ENCODE data around the gene KCNE2.
"Not testable (repeated sequence)": the region's sequence is repeated elsewhere in the genome, so short reads cannot be mapped to it uniquely, and the experiment has no call there.

The KCNE2 gene

GRCh38 chr21:34353182-34353581 is 10.6 kb upstream of the KCNE2 start:
- DNase-seq: no peak

- DNase-seq: no peak
Observed at GRCh38 chr21:34354836-34355235, 9.0 kb upstream of the KCNE2 start.

- no peak for DNase-seq
Observed at GRCh38 chr21:34355570-34355969, 8.2 kb upstream of the KCNE2 start.

GRCh38 chr21:34357889-34358288 is 5.9 kb upstream of the KCNE2 start:
- no peak for DNase-seq

GRCh38 chr21:34358866-34359265 is 4.9 kb upstream of the KCNE2 start:
- no peak for DNase-seq

- no peak for DNase-seq
Observed at GRCh38 chr21:34360488-34361241, 3.1 kb upstream of the KCNE2 start.

GRCh38 chr21:34362136-34362444 is 1.7 kb upstream of the KCNE2 start:
- DNase-seq: no peak

GRCh38 chr21:34362670-34363069 is 1.1 kb upstream of the KCNE2 start:
- no peak for DNase-seq

GRCh38 chr21:34364921-34365320 is 1.1 kb downstream of the KCNE2 start:
- no peak for DNase-seq

GRCh38 chr21:34365809-34366208 is 2.0 kb downstream of the KCNE2 start:
- no peak for DNase-seq

GRCh38 chr21:34367320-34367935 is 3.6 kb downstream of the KCNE2 start:
- DNase-seq: peak in 6 of 51 donors; percentile 3 to 33 (median 16)

- DNase-seq: no peak
Observed at GRCh38 chr21:34369741-34370140, 5.9 kb downstream of the KCNE2 start.

GRCh38 chr21:34372321-34372720 is 8.5 kb downstream of the KCNE2 start:
- no peak for DNase-seq

- not testable (repeated sequence) for DNase-seq
Observed at GRCh38 chr21:34374462-34374861, 10.7 kb downstream of the KCNE2 start.

GRCh38 chr21:34374940-34375618 is 11.3 kb downstream of the KCNE2 start, which contains the start of gene SMIM11:
Gene SMIM11 (plus strand): TSS chr21:34375507. CDS start chr21:34379505, 3,998 bp downstream.
- DNase-seq: not testable (repeated sequence)

- DNase-seq: not testable (repeated sequence)
Observed at GRCh38 chr21:34375619-34375972, 11.8 kb downstream of the KCNE2 start.

GRCh38 chr21:34383138-34383537 is 19.3 kb downstream of the KCNE2 start:
- DNase-seq: not testable (repeated sequence)

- DNase-seq: not testable (repeated sequence)
Observed at GRCh38 chr21:34383724-34384415, 20.1 kb downstream of the KCNE2 start.

GRCh38 chr21:34400522-34400921 is 36.7 kb downstream of the KCNE2 start:
- not testable (repeated sequence) for DNase-seq

GRCh38 chr21:34404742-34405141 is 40.9 kb downstream of the KCNE2 start:
- DNase-seq: not testable (repeated sequence)

GRCh38 chr21:34405686-34406085 is 41.9 kb downstream of the KCNE2 start:
- DNase-seq: not testable (repeated sequence)

- not testable (repeated sequence) for DNase-seq
Observed at GRCh38 chr21:34406102-34406501, 42.3 kb downstream of the KCNE2 start.
